SK-N-SH treated with all-trans-retinoic acid at 6 μM for 48 hours (cell line): ENCODE results near the gene TSPAN18.

Source experiments
- ATAC-seq: fragments of 200-7000 bp; cut with Tn5 transposase; 3 replicates; pipeline ENCODE4 v1.9.1; 2020; ENCODE audit warnings: mild to moderate bottlenecking, moderate library complexity
- ARNTL ChIP-seq: fragments of 450-650 bp; formaldehyde crosslinking; IDR thresholded peaks from 2 replicates; pipeline ENCODE4 v1.5.0; 2020; ENCODE audit warnings: low read depth, mild to moderate bottlenecking, moderate library complexity, borderline replicate concordance
- BACH2 ChIP-seq: fragments of 250-450 bp; sonication (Bioruptor Pico); IDR thresholded peaks from 2 replicates; pipeline ENCODE4 v1.9.0; 2021; ENCODE audit warnings: mild to moderate bottlenecking, borderline replicate concordance
- CREB5 ChIP-seq: fragments of 250-450 bp; sonication (Bioruptor Pico); IDR thresholded peaks from 2 replicates; pipeline ENCODE4 v1.5.1; 2020; ENCODE audit warnings: low read depth, mild to moderate bottlenecking, moderate library complexity
- CSRNP3 ChIP-seq: fragments of 250-450 bp; sonication (Bioruptor Pico); IDR thresholded peaks from 2 replicates; pipeline ENCODE4 v1.5.1; 2021; ENCODE audit warnings: mild to moderate bottlenecking, moderate library complexity
- ESRRG ChIP-seq: fragments of 250-450 bp; sonication (Bioruptor Pico); IDR thresholded peaks from 2 replicates; pipeline ENCODE4 v1.6.1; 2021; ENCODE audit warnings: mild to moderate bottlenecking
- GLIS3 ChIP-seq: fragments of 250-450 bp; sonication (Bioruptor Pico); IDR thresholded peaks from 2 replicates; pipeline ENCODE4 v1.5.0; 2020; ENCODE audit warnings: mild to moderate bottlenecking, moderate library complexity
- ISL1 ChIP-seq: fragments of 250-450 bp; sonication (Bioruptor Pico); IDR thresholded peaks from 2 replicates; pipeline ENCODE4 v2.1.2; 2022; ENCODE audit warnings: mild to moderate bottlenecking, moderate library complexity
- PATZ1 ChIP-seq: fragments of 250-450 bp; sonication (Bioruptor Pico); IDR thresholded peaks from 2 replicates; pipeline ENCODE4 v1.8.0; 2020; ENCODE audit warnings: mild to moderate bottlenecking, moderate library complexity, borderline replicate concordance
- POU6F1 ChIP-seq: fragments of 250-450 bp; sonication (Bioruptor Pico); IDR thresholded peaks from 2 replicates; pipeline ENCODE4 v1.8.0; 2021; ENCODE audit warnings: low read depth, mild to moderate bottlenecking, moderate library complexity, borderline replicate concordance
- PPARA ChIP-seq: fragments of 250-450 bp; sonication (Bioruptor Pico); IDR thresholded peaks from 2 replicates; pipeline ENCODE4 v1.5.0; 2020; ENCODE audit warnings: mild to moderate bottlenecking, borderline replicate concordance
- RARB ChIP-seq: fragments of 250-450 bp; sonication (Bioruptor Pico); IDR thresholded peaks from 2 replicates; pipeline ENCODE4 v1.8.0; 2021; ENCODE audit warnings: mild to moderate bottlenecking, moderate library complexity
- SNAI2 ChIP-seq: fragments of 250-450 bp; sonication (Bioruptor Pico); IDR thresholded peaks from 2 replicates; pipeline ENCODE4 v1.5.0; 2020; ENCODE audit warnings: mild to moderate bottlenecking, moderate library complexity
- TCF4 ChIP-seq: fragments of 250-450 bp; sonication (Bioruptor Pico); IDR thresholded peaks from 2 replicates; pipeline ENCODE4 v1.8.0; 2021; ENCODE audit warnings: mild to moderate bottlenecking, moderate library complexity, borderline replicate concordance
- TOX ChIP-seq: fragments of 250-450 bp; sonication (Bioruptor Pico); IDR thresholded peaks from 2 replicates; pipeline ENCODE4 v1.8.0; 2021; ENCODE audit warnings: mild to moderate bottlenecking, moderate library complexity, borderline replicate concordance
- TSHZ2 ChIP-seq: fragments of 250-450 bp; sonication (Bioruptor Pico); IDR thresholded peaks from 2 replicates; pipeline ENCODE4 v1.5.0; 2020; ENCODE audit warnings: mild to moderate bottlenecking, moderate library complexity
- ZC3H10 ChIP-seq: fragments of 250-450 bp; sonication (Bioruptor Pico); IDR thresholded peaks from 2 replicates; pipeline ENCODE4 v1.5.1; 2021; ENCODE audit warnings: mild to moderate bottlenecking, moderate library complexity
- ZFP3 ChIP-seq: fragments of 250-450 bp; sonication (Bioruptor Pico); IDR thresholded peaks from 2 replicates; pipeline ENCODE4 v1.5.0; 2020; ENCODE audit warnings: mild to moderate bottlenecking, moderate library complexity
- ZFP30 ChIP-seq: fragments of 450-650 bp; formaldehyde crosslinking; IDR thresholded peaks from 2 replicates; pipeline ENCODE4 v1.5.0; 2022; ENCODE audit warnings: mild to moderate bottlenecking, moderate library complexity
- ZNF565 ChIP-seq: fragments of 450-650 bp; formaldehyde crosslinking; conservative IDR thresholded peaks from 2 replicates; pipeline ENCODE4 v1.5.0; 2020; ENCODE audit warnings: low read depth, mild to moderate bottlenecking, moderate library complexity
- ZNF70 ChIP-seq: fragments of 450-650 bp; formaldehyde crosslinking; IDR thresholded peaks from 2 replicates; pipeline ENCODE4 v1.5.0; 2020; ENCODE audit warnings: mild to moderate bottlenecking, moderate library complexity
- ZNF8 ChIP-seq: fragments of 450-650 bp; formaldehyde crosslinking; IDR thresholded peaks from 2 replicates; pipeline ENCODE4 v1.5.0; 2020; ENCODE audit warnings: mild to moderate bottlenecking, moderate library complexity

TSPAN18 gene

GRCh38 chr11:44732564-44732963, 5.8 kb downstream of the TSPAN18 start:
- no peak for ATAC-seq
- TF ChIP-seq ARNTL (CRISPR knock-in tag), result no peak
- no peak for TF ChIP-seq ZNF565
- TF ChIP-seq ESRRG, result no peak
- no peak for TF ChIP-seq GLIS3
- TF ChIP-seq TCF4 (CRISPR knock-in tag), result no peak
- no peak for TF ChIP-seq PPARA (CRISPR knock-in tag)
- no peak for TF ChIP-seq CREB5 (CRISPR knock-in tag)
- no peak for TF ChIP-seq TSHZ2
- no peak for TF ChIP-seq CSRNP3
- no peak for TF ChIP-seq ZNF70 (CRISPR knock-in tag)
- TF ChIP-seq BACH2 (CRISPR knock-in tag), result no peak
- TF ChIP-seq PATZ1 (CRISPR knock-in tag), result no peak
- TF ChIP-seq SNAI2 (CRISPR knock-in tag), result no peak
- TF ChIP-seq ZFP3, result no peak
- TF ChIP-seq ZFP30 (CRISPR knock-in tag), result no peak
- TF ChIP-seq POU6F1 (CRISPR knock-in tag), result no peak
- no peak for TF ChIP-seq ZNF8 (CRISPR knock-in tag)
- TF ChIP-seq ZC3H10, result no peak
- TF ChIP-seq ISL1, result no peak

GRCh38 chr11:44733877-44734276, 7.1 kb downstream of the TSPAN18 start:
- no peak for ATAC-seq
- TF ChIP-seq TOX (CRISPR knock-in tag) (no peak), ZNF565 (no peak), ZNF8 (CRISPR knock-in tag) (no peak), ZFP3 (no peak)

- ATAC-seq, result no peak
- TF ChIP-seq BACH2 (CRISPR knock-in tag) (no peak), TCF4 (CRISPR knock-in tag) (no peak), RARB (CRISPR knock-in tag) (no peak), ZFP3 (no peak), ISL1 (no peak), ARNTL (CRISPR knock-in tag) (no peak), PATZ1 (CRISPR knock-in tag) (no peak), ZNF8 (CRISPR knock-in tag) (no peak), GLIS3 (no peak), CREB5 (CRISPR knock-in tag) (no peak), TSHZ2 (no peak)
These were observed 8.2 kb downstream of the TSPAN18 start for GRCh38 chr11:44734843-44735381.
